ENCODE measurements around the gene NHEJ1. TPM values are rescaled to one million over a fixed set of nuclear protein-coding genes. Genes with fewer than 3 reads are reported as not detected.

The NHEJ1 gene
- total and polyA plus RNA-seq, 2 of the 13 experiments (the other 11 are each of a cell fraction or from before 2014, with no cell fraction given), result 30.0 to 30.7 TPM

GRCh38 chr2:219149667-219150066, 10.9 kb downstream of the NHEJ1 start (continued):
- TF ChIP-seq ARID5B (CRISPR knock-in tag; IDR thresholded peaks at IDR 0.05), result peak; percentile 39; the same call in 1 of the 2 replicates
- no peak for TF ChIP-seq NFE2 (CRISPR knock-in tag; IDR thresholded peaks at IDR 0.05)
- no peak for TF ChIP-seq NR0B2 (CRISPR knock-in tag; IDR thresholded peaks at IDR 0.05)
- no peak for TF ChIP-seq ARNTL (CRISPR knock-in tag; IDR thresholded peaks at IDR 0.05)
- no peak for TF ChIP-seq RORA (CRISPR knock-in tag; IDR thresholded peaks at IDR 0.05)
- TF ChIP-seq PREB (CRISPR knock-in tag; IDR thresholded peaks at IDR 0.05), result no peak
- TF ChIP-seq ZUFSP (CRISPR knock-in tag; IDR thresholded peaks at IDR 0.05; ENCODE audit: borderline replicate concordance), result no peak
- TF ChIP-seq ZBTB25 (CRISPR knock-in tag; IDR thresholded peaks at IDR 0.05), result no peak
- TF ChIP-seq FOXP1 (IDR thresholded peaks at IDR 0.05), result no peak
- peak; percentile 32; the same call in 1 of the 2 replicates for TF ChIP-seq FOXP1 (CRISPR knock-in tag; IDR thresholded peaks at IDR 0.05)
- no peak for TF ChIP-seq THAP7 (CRISPR knock-in tag; IDR thresholded peaks at IDR 0.05)
- no peak for TF ChIP-seq MTF1 (CRISPR knock-in tag; IDR thresholded peaks at IDR 0.05)
- no peak for TF ChIP-seq FIP1L1 (IDR thresholded peaks at IDR 0.05; ENCODE audit: borderline replicate concordance, insufficient read depth, low read depth, low read length)
- no peak for TF ChIP-seq IKZF1 (IDR thresholded peaks at IDR 0.05)
- peak; percentile 95 for TF ChIP-seq ZNF12 (CRISPR knock-in tag; IDR thresholded peaks at IDR 0.05)
- no peak for TF ChIP-seq STAT6 (CRISPR knock-in tag; IDR thresholded peaks at IDR 0.05; ENCODE audit: borderline replicate concordance)
- no peak for TF ChIP-seq ARHGAP35 (CRISPR knock-in tag; IDR thresholded peaks at IDR 0.05; ENCODE audit: borderline replicate concordance)
- peak; percentile 29; the same call in 1 of the 2 replicates for TF ChIP-seq SOX5 (CRISPR knock-in tag; IDR thresholded peaks at IDR 0.05; ENCODE audit: borderline replicate concordance)
- no peak for TF ChIP-seq SMAD1 (CRISPR knock-in tag; IDR thresholded peaks at IDR 0.05; ENCODE audit: borderline replicate concordance, low read depth)

Data from HepG2 (cell line).